Right hindlimb (tissue), 1 donor: ENCODE data around the gene KCNJ6.

ENCODE experiments used
- DNase-seq: peaks from one replicate; pipeline ENCODE4 v3.0.0-alpha.2; 2018

KCNJ6 gene

GRCh38 chr21:37862536-37862935 is 53.7 kb downstream of the KCNJ6 start:
- no peak for DNase-seq

DNA sequence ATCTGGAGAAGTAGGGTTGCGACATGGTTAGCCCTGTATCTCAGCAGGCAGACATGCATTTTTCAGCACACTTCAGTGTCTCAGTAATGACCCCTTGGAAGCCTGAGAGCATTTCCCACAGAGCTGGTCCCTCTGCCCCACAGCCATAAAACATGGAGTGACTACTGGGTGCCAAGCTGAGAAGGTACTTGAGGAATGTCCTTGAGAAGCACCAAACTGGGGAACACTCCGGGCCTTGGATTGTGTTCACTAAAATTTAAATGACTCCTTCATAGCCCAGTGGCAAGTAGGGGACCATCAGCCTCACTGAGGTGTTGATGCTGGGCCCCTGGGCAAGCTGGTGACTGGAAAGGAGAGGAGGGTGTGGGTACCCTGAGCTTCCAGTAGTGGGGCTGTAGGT is 54.7 kb downstream of the KCNJ6 start:
- DNase-seq: no peak

GRCh38 chr21:37860416-37860815 is 55.8 kb downstream of the KCNJ6 start:
- no peak for DNase-seq

DNA sequence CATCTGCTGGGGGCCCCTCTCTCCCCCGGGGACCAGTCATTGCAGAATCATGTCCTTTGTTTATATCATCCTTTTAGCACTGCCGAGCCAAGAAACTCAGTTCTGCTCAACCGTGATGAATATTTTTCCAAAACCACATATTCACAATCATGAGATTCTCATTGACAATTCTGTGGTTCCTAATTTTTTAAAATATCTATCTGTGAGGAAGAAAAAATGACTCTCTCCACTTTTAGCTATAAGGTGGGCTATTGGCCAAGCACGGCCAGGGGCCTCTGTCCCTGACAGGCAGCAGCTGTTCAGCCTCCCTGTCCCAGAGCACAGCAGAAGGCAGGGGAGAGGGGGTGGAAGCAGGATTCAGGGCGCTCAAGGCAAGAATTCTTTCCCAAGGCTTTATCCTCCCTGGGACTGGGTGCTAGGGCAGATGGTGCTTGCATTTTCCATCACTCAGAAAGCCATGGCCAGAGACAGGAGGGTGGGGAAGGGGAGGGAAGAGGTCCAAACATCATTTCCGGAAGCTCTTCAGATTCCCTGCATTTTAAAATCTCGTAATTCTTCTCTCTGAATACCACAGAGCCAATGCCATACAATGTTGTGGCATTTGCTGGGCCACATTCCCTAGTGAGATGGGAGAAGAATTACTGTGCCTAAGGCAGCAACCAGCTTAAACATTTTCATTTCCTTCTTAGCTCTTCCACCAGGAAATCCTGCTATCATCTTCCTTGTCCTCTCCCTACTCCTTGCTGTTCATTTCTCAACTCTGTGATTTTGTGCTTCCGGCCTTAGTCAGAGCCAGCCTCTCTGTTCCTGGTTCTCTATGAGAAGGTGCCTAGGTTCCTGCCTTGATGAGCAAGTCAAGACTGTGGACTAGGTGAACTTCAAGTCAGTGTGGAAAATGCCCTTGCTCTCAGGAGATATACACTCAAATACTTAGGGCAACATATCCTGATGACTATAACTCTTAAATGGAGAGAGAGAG is 60.3 kb downstream of the KCNJ6 start:
- peak; percentile 48 for DNase-seq

DNA sequence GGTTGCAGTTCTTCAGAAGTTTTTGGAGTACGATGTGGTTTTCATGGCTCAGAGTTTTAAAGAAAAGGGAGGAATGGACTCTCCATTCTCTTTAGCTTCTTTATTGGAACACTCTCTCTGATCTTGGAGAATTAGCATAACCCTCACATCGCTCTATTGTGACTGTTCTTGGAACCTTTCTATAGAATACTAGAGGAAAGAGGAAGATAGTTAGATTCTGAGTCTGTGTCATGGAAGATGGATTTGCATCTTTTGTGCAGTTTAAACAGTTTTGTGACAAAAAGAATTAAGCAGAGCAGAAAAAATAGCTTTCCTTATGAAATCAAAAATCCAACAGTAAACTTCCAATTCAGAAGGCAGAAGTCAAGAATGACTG is 61.0 kb downstream of the KCNJ6 start:
- no peak for DNase-seq

DNA sequence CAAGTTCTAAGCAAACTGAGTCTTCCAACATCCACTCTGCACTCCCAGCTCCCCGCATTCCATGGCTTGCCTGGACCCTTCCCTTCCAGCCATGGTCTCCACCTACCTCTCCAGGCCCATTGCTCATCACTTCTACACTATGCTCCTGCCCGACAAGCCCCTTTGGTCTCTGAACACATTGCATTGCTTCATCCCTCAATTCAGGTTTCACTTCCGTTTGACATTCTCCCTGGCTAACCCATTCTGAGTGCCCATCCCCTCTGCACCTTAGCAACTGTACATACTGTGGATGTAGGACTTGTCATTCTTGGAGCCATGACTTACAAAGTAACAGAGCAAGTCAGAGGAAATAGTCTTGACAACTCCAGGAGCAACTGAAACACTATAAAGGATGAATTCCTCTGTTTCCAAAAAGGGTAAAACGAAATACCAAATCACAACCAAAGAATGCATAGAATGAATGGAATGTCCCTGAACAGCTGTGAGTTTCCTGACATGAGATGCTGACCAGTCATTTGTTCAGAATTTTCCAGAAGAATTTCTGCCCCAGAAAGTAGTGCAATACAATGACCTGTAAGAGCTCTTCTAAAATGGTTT is 66.7 kb downstream of the KCNJ6 start:
- no peak for DNase-seq

GRCh38 chr21:37848721-37849490 is 67.4 kb downstream of the KCNJ6 start:
- no peak for DNase-seq

- no peak for DNase-seq
These were observed 70.7 kb downstream of the KCNJ6 start for GRCh38 chr21:37845535-37845934.

- no peak for DNase-seq
These were observed 73.1 kb downstream of the KCNJ6 start for GRCh38 chr21:37843191-37843590.

DNA sequence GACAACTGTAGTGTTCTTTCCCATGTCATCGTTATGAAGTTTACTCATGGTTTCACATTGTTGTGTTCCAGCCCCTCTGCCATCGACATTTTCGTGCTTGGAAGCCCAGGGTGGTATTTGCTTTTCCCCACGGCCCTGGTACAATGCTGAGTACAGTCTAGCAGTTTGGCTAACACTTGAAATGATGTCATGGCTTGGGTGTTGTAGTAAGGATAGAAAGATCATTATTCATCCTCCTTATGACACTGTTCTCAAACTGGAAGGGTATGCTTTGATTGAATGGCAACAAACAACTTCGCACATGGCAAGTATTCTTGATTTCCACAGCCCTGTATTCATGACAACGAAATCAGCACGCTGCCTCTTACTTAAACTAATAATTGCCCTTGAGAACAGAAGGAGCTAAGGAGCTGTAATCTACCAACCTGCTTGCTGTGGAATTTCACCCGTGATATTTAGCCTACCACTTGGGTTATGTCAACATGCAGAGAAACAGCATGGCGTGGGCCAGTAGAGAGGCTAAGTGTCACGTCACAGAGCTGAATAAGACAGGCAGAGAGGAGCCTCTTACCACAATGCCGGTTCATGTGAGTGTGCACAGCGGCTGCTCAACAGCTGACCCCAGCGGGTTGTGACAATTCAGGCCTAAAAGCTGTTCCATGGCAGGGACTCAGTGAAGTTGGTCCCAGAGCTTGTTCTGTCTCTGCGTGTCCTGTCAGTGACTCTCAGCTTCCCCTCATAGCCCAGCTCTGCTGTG is 73.9 kb downstream of the KCNJ6 start:
- no peak for DNase-seq

- no peak for DNase-seq
These were observed 78.9 kb downstream of the KCNJ6 start for GRCh38 chr21:37837381-37837780.

DNA sequence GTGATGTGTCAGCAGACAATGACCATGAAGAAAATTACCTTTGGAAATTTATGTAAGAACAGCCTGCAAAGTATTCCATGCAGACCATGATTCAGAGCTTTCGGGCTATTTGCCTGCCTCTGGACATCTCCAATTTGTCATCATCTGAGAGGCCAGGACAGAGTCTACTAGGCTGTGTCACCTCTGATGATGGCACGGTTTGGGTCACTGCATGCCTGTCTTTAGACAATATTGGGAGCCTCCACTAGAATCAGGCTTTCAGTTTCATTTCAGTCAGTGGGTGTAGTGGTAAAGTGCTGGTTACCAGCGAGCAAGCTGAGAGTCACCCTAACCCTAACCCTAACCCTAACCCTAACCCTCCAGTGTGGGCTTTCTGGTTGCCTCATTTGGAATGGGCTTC is 80.8 kb downstream of the KCNJ6 start:
- no peak for DNase-seq

GRCh38 chr21:37833301-37833700 is 83.0 kb downstream of the KCNJ6 start:
- no peak for DNase-seq

DNA sequence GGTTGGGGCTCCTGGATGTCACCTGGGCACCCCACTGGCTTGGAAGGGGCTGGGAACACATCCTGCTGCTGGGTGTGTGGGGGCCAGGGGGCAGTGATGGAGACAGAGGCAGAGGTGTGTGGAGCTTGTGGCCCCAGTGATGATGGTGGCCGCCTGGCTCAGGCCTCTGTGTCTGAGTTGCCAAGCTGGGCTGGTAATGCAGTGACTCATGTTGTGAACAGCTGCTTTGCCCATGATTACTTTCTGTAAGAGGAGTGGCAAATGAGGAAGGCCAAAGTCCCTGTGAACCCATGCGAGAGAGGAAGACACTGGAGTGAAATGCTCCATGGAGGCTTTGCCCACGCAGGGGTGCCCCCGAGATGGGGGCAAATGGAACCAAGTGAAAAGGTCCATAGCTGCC is 86.8 kb downstream of the KCNJ6 start:
- no peak for DNase-seq

DNA sequence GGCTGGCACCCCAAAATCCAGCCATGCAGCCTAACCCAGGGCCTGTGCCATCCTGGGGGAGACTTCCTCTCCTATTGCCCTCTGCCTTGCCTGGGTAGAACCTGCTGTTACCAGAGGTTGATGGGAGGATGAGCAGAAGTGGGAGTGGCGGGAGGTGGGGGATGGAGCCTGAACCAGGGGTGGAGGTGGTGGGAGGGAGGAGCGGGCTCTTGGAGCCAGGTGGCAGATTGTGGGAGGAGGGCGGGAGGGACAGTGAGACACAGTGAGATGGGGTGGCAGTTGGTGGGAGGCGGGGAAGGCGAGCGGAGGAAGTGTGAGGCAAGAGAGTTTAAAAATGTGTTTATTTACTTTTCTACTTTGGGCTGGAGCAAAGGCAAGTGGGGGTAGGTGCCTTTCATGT is 87.3 kb downstream of the KCNJ6 start:
- no peak for DNase-seq

GRCh38 chr21:37828556-37828955 is 87.7 kb downstream of the KCNJ6 start:
- DNase-seq: no peak

- DNase-seq: no peak
These were observed 88.3 kb downstream of the KCNJ6 start for GRCh38 chr21:37827913-37828312.

- DNase-seq: no peak
These were observed 94.3 kb downstream of the KCNJ6 start for GRCh38 chr21:37821786-37822450.

DNA sequence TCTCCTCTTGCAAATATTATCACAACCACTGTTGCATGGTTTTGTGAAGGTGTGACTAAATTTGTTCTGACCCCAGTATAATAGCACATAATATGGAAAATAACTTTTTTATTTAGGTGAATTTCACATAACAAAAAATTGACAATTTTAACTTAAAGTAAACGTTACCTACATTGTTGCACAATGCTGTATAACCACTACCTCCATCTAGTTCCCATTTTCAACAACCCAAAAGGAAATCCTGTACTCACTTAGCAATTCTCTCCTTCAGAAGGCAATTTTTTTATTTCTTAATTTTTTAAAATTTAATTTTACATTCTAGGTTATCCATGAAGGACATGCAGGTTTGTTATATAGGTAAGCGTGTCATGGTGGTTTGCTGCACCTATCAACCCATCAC is 95.2 kb downstream of the KCNJ6 start:
- DNase-seq: no peak

DNA sequence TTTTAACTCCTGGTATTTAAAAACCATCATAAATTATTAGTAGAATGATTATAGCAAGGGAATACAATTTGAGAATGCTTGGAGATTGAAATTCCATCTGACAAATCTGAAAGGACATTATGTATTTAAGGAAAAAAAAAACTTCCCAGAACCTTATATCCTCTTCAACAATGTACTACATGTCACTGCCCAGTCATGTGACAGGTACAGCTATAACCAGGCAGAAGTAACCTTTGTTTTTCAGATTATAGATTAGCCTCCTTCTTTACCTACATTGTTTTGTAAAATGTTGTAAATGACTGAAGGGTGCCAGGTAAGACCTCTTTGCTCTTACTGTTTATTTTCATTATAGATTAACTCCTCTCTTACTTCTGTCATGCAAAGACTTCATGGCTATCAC is 96.9 kb downstream of the KCNJ6 start:
- no peak for DNase-seq

DNA sequence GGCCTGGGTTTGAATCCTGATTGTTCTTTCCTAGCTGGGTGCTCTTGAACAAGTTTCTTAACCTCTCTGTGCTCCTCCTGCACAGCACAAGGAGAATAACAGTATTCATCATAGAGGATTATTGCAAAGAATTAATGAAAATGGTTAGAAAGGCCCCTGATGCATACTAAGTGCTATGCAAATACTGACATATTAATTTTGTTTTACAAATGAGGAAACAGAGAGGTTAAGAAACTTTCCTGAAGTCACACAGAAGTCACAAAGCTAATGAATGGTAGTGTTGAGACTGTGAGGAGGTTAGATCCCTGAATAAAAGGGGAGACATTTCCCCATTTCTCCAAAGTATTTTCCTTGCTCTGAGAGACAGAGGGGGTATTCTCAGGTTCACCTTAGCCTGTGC is 99.0 kb downstream of the KCNJ6 start:
- DNase-seq: no peak

GRCh38 chr21:37815893-37816292 is 100.4 kb downstream of the KCNJ6 start:
- DNase-seq: no peak
